RPMI7951 (cell line): ENCODE data around the gene MAGI1. TPM values are rescaled to one million over a fixed set of nuclear protein-coding genes. Genes with fewer than 3 reads are reported as not detected.
A peak's percentile ranks its signal among the peaks of the same experiment; 100 is the strongest.
"Not testable (repeated sequence)": the region's sequence is repeated elsewhere in the genome, so short reads cannot be mapped to it uniquely, and the experiment has no call there.

Experiments
- DNase-seq: peaks from one replicate; pipeline ENCODE4 v3.0.0-alpha.2; 2012; ENCODE audit warnings: low read depth
- total RNA-seq: library from RNA; depleted of rRNA; stranded (reverse); fragments of >200 nt; shearing (Covaris generic); gene quantifications from 2 replicates; pipeline ENCODE4 v1.2.3, GENCODE V29; 2014

Gene MAGI1
- total RNA-seq, 1 experiment from 2014 or later = 4.1 TPM

GRCh38 chr3:66039590-66039887 lies 821 bp upstream of the MAGI1 start:
- peak; percentile 45 for DNase-seq

- DNase-seq = no peak
Observed at GRCh38 chr3:66038384-66038725, 363 bp downstream of the MAGI1 start.

- no peak for DNase-seq
Observed at GRCh38 chr3:66037986-66038369, 740 bp downstream of the MAGI1 start.

- DNase-seq = no peak
Observed at GRCh38 chr3:66037330-66037985, 1.3 kb downstream of the MAGI1 start.

GRCh38 chr3:66036586-66037148 lies 2.1 kb downstream of the MAGI1 start:
- no peak for DNase-seq

- no peak for DNase-seq
Observed at GRCh38 chr3:66035763-66036477, 2.8 kb downstream of the MAGI1 start.

GRCh38 chr3:66033241-66034138 lies 5.2 kb downstream of the MAGI1 start:
- DNase-seq = no peak

GRCh38 chr3:66031102-66031698 lies 7.5 kb downstream of the MAGI1 start:
- no peak for DNase-seq

GRCh38 chr3:66029443-66029842 lies 9.3 kb downstream of the MAGI1 start:
- no peak for DNase-seq

- DNase-seq = no peak
Observed at GRCh38 chr3:66029014-66029413, 9.7 kb downstream of the MAGI1 start.

GRCh38 chr3:66028457-66028856 lies 10.3 kb downstream of the MAGI1 start:
- DNase-seq = no peak

- not testable (repeated sequence) for DNase-seq
Observed at GRCh38 chr3:66027099-66027498, 11.6 kb downstream of the MAGI1 start.

GRCh38 chr3:66023738-66024385 lies 14.9 kb downstream of the MAGI1 start:
- no peak for DNase-seq

- DNase-seq = no peak
Observed at GRCh38 chr3:66023229-66023628, 15.5 kb downstream of the MAGI1 start.

GRCh38 chr3:66021731-66022131 lies 17.0 kb downstream of the MAGI1 start:
- peak; percentile 39 for DNase-seq

- DNase-seq = no peak
Observed at GRCh38 chr3:66019896-66020295, 18.8 kb downstream of the MAGI1 start.

GRCh38 chr3:66018057-66019033 lies 20.4 kb downstream of the MAGI1 start:
- no peak for DNase-seq

- DNase-seq = no peak
Observed at GRCh38 chr3:66017591-66017990, 21.1 kb downstream of the MAGI1 start.

GRCh38 chr3:66017084-66017483 lies 21.6 kb downstream of the MAGI1 start:
- no peak for DNase-seq

- no peak for DNase-seq
Observed at GRCh38 chr3:66015841-66016240, 22.9 kb downstream of the MAGI1 start.
